KMS-11 (cell line): ENCODE results near the gene FYCO1.

ENCODE experiments used
- H2AFZ ChIP-seq: fragments of 200-600 bp; sonication (generic); 2 replicates; pipeline ENCODE4 v1.6.1; 2016; ENCODE audit warnings: antibody characterized with exemption, mixed run types, low read depth
- H3K27ac ChIP-seq: fragments of 200-600 bp; sonication (generic); 2 replicates; pipeline ENCODE4 v1.6.1; 2016; ENCODE audit warnings: mild to moderate bottlenecking, mixed run types
- H3K27me3 ChIP-seq: fragments of 200-600 bp; sonication (generic); 2 replicates; pipeline ENCODE4 v1.6.1; 2017; ENCODE audit warnings: mild to moderate bottlenecking, low read depth, mixed run types, moderate library complexity; ENCODE audit not compliant: insufficient read depth
- H3K36me3 ChIP-seq: fragments of 200-600 bp; sonication (generic); 2 replicates; pipeline ENCODE4 v1.6.1; 2017; ENCODE audit warnings: mild to moderate bottlenecking, mixed run types; ENCODE audit not compliant: insufficient read depth
- H3K4me1 ChIP-seq: fragments of 200-600 bp; sonication (generic); 2 replicates; pipeline ENCODE4 v1.6.1; 2016; ENCODE audit warnings: mild to moderate bottlenecking, low read depth, mixed run types; ENCODE audit not compliant: poor library complexity, severe bottlenecking
- H3K4me2 ChIP-seq: fragments of 200-600 bp; sonication (generic); 2 replicates; pipeline ENCODE4 v1.7.0; 2016; ENCODE audit warnings: mild to moderate bottlenecking, mixed run types
- H3K4me3 ChIP-seq: fragments of 200-600 bp; sonication (generic); IDR thresholded peaks from 2 replicates; pipeline ENCODE4 v1.6.1; 2017; ENCODE audit warnings: low read depth, low read length, mixed read lengths; ENCODE audit not compliant: insufficient read depth
- H3K79me2 ChIP-seq: fragments of 200-600 bp; sonication (generic); 2 replicates; pipeline ENCODE4 v1.6.1; 2016; ENCODE audit warnings: low read depth, mixed run types; ENCODE audit not compliant: insufficient read depth
- H3K9ac ChIP-seq: fragments of 200-600 bp; sonication (generic); 2 replicates; pipeline ENCODE4 v1.6.1; 2016; ENCODE audit warnings: mild to moderate bottlenecking, mixed run types
- H4K20me1 ChIP-seq: fragments of 200-600 bp; sonication (generic); 2 replicates; pipeline ENCODE4 v1.6.1; 2016; ENCODE audit warnings: mild to moderate bottlenecking, mixed run types; ENCODE audit not compliant: insufficient read depth
- CTCF ChIP-seq: fragments of 200-600 bp; sonication (generic); conservative IDR thresholded peaks from 2 replicates; pipeline ENCODE4 v1.6.1; 2017; ENCODE audit warnings: low read depth, mild to moderate bottlenecking, antibody characterized with exemption, low read length, moderate library complexity, mixed read lengths

The FYCO1 gene

DNA sequence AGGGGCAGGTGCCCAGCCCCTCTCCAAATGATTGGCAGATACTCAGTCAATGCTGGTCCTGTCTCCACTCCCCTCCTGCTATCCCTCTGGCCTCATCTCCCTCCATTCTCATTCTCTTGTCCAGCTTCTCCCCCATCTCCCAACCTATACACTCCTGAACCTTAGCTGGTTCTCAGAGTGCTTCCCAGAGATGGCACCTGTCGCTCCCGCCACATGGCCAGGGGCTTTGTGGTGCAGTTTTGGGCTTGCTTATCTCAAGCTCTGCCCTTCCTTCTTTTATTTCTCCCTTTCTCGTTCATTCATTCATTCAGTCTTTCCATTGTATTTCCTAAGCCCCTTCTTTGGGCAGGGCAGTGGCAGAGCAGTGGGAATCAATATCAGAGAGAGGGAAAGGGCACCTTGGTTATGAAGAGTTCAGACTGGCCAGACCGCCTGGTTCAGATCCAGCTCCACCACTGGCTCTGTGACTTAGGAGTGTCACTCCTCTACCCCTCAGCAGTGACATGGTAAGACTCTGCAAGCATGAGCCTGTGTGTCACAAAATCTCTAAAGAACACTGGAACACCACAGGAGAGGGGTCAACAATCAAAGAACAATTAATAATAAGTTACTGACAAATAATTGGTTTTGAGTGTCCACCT is 72.6 kb downstream of the FYCO1 start:
- Histone ChIP-seq H3K9ac (no peak overlapping the region), H3K27ac (no peak overlapping the region), H4K20me1 (no peaks in the 10 kb centered on the region), H3K4me2 (no peak overlapping the region), H3K79me2 (no peaks in the 10 kb centered on the region), H3K36me3 (no peaks in the 10 kb centered on the region), H3K4me3 (no peak overlapping the region), H3K4me1 (peaks cover 4% of the 10 kb centered on the region), H2AFZ (no peak overlapping the region), H3K27me3 (no peaks in the 10 kb centered on the region)
- no peak for TF ChIP-seq CTCF

DNA sequence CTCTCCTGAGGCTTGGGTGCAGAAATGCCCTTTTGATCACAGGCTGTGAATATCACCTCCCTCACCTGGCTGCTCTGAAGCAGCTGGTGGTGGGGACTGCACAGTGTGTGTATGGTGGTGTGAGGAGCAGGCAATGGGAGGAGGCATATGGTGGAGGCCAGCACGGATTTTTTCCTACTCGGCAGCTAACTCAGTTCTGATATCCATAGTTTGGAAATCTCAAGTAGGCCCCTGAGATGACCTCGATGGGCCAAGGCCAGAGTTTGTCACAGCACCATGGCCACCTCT is 73.6 kb downstream of the FYCO1 start:
- no peaks in the 10 kb centered on the region for H4K20me1 ChIP-seq
- no peaks in the 10 kb centered on the region for H3K27me3 ChIP-seq
- H3K27ac ChIP-seq = no peak overlapping the region
- H3K79me2 ChIP-seq = no peaks in the 10 kb centered on the region
- H3K4me3 ChIP-seq = no peak overlapping the region
- no peak overlapping the region for H2AFZ ChIP-seq
- H3K4me2 ChIP-seq = no peak overlapping the region
- no peak overlapping the region for H3K9ac ChIP-seq
- peaks cover 4% of the 10 kb centered on the region for H3K4me1 ChIP-seq
- TF ChIP-seq CTCF = no peak
- H3K36me3 ChIP-seq = no peaks in the 10 kb centered on the region

DNA sequence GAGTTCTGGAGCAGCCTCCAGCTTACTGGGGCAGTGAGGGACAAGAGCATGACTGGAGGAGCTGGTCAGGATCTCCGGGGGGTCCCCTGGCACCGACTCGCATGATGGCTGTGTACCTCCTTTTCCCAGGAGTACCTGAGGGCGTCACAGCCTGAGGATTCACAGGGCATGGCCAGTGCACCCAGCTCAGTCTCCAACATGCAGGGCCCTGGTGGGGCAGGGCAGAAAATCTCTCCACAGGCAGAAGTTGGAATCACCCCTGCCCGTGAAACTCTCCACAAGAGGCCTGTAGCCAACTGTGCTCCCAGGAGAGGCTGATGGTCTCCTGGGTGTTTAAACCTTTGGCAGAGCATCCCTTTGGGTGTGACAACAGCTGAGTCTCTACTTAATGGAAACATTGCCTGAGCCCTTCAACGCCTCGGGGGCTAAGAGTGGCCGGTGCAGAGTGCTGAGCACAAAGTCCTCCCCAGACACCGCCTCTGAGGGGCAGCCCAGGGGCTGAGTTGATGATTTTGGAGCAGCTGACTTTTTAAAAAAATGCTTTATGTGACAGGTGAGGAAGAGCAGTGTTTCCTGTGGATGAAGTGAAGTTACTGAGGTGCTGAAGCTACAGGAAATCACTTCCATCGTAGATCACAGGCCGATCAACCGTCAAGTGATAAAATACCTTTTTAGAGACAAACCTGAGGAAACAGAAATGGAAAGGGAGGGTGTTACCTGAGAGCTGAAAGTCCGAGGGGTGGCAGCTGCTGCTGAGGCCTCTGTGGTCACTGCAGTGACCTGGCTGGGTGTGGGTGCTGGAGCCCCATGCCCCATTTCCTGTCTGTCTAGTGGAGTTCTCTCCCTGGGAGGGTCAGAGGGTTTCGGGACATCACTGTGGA is 74.2 kb downstream of the FYCO1 start:
- H3K27ac ChIP-seq = no peak overlapping the region
- H3K4me2 ChIP-seq = no peak overlapping the region
- TF ChIP-seq CTCF = no peak
- no peaks in the 10 kb centered on the region for H3K27me3 ChIP-seq
- H3K9ac ChIP-seq = no peak overlapping the region
- no peaks in the 10 kb centered on the region for H4K20me1 ChIP-seq
- no peaks in the 10 kb centered on the region for H3K36me3 ChIP-seq
- H3K4me3 ChIP-seq = no peak overlapping the region
- H3K79me2 ChIP-seq = no peaks in the 10 kb centered on the region
- peaks cover 5% of the 10 kb centered on the region for H3K4me1 ChIP-seq
- H2AFZ ChIP-seq = no peak overlapping the region

DNA sequence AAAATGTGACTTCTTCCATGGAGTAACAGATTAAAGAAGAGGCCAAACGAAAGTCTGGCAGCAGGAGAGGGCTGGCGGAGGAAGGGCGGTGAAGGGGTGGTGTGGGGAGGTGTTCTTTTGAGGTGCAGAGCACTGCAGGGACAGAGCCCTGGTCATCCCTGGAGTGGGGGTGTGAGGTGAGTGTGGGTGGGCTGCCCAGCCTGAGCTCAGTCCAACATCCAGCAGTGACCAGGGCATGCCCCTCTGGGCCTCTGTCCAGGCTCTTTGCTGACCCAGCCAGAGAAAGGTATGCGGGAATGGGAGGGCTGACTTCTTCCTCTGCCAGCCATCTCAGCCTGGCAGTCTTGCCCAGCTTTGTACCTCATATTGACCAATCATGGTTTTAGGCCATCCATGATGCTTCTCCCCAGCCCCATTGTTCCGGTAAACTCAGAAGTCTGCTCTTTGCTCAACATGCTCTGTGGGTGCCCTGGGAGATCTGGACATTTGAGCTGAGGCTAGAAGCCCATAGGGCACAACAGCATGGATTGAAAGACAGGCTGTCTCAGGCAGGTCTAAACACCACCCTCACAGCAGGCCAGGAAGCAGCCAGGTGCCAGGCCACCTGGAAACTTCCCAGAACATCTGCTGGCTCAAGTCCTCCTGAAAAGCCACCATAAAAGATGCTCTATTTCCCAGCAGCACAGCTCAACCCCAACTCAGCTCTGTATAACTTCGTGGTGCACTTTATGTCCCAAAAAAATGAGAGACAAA is 78.3 kb downstream of the FYCO1 start:
- Histone ChIP-seq H3K4me2 (no peak overlapping the region), H2AFZ (no peak overlapping the region), H3K4me3 (no peak overlapping the region), H3K27me3 (no peaks in the 10 kb centered on the region), H3K27ac (no peak overlapping the region), H3K4me1 (peaks cover 14% of the 10 kb centered on the region), H3K79me2 (no peaks in the 10 kb centered on the region), H3K9ac (no peak overlapping the region), H3K36me3 (no peaks in the 10 kb centered on the region), H4K20me1 (no peaks in the 10 kb centered on the region)
- no peak for TF ChIP-seq CTCF
